Measurements from ENCODE around the gene GTPBP6.
"Not testable (repeated sequence)": the region's sequence is repeated elsewhere in the genome, so short reads cannot be mapped to it uniquely, and the experiment has no call there.

GTPBP6 gene

DNA sequence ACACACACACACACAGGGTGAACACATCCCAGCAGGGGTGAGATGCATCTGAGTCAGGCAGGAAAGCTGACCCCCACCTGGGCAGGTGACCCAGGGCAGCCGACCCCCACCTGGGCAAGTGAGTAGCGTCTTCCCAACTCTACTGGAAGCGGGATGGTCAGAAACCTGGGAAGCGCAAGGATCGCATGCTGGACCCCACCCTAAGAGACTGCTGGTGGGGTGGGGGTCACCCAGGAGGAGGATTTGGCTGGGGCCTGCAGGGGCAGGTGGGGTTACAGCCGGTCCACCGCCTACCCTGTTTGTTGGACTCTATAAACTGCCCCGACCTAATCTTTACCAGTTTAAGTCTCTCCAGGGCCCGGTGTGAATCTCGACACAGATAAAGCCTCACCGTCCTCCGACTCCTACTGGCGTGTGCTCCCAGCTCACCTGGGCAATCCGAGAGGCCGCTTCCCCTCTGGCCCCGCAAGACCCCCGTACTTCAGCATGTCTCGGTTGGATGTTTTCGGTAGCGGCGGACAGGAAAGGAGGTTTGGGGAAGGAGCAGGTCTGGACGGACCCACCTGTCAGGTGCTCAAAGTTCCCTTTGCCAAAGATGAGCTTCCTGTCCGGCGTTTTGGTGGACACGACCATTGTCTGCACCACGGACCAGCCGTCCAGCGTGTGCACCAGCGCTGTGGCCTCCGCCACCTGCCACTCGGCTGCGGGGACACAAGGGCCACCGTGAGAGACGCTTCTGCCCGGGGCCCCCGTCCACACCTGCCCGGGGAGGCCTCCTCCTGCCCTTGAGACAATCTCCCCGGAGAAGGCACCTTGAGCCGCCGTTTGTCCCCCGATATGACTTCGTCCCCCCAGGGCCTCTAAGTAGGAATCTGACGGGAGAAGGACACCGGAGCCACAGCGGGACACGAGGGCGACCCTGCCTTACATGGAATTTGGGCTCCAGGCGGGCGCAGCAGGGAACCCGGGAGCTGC lies 2.0 kb downstream of the GTPBP6 start:
- no peak for DNase-seq

DNA sequence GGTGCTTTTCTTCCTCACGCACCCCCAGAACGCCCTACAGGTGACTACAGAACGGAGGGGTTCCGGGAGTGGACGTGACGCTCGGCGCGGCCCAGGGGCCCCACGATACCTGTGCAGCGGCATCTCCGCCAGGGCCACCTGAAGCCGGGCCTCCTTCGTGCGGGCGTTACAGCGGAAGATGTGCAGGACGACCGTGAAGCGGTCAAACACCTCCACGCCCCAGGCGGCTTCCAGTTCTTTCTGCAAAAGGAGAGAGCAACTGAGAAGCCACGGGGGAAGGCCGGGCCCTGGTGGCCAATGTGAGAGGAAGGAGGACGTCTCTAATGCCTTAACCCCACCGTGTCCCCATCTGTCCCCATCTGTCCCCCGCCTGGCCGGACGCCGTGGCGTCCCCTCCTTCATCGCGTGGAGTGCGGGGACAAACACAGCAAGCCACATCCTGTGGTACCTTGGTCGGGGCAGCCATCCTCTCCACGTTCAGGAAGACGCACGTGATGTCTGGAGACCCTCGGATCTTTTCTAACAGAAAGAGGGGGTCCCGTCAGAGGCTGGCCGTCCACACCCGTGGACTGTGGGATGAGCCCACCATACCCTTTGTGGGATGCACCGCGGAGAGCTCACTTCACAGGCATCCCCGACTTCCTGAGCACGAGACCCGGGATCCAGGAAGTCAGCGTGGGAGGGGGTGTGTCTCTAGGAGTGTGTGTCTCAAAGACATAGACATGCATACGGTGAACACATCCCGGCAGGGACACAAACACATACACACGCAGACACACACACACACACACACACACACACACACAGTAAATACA lies 3.6 kb downstream of the GTPBP6 start:
- no peak for DNase-seq

GRCh38 chrX:314049-314448 lies 4.5 kb downstream of the GTPBP6 start:
- DNase-seq = no peak

GRCh38 chrX:313546-313945 lies 5.0 kb downstream of the GTPBP6 start:
- no peak for DNase-seq

GRCh38 chrX:312621-313331 lies 5.8 kb downstream of the GTPBP6 start:
- no peak for DNase-seq

DNA sequence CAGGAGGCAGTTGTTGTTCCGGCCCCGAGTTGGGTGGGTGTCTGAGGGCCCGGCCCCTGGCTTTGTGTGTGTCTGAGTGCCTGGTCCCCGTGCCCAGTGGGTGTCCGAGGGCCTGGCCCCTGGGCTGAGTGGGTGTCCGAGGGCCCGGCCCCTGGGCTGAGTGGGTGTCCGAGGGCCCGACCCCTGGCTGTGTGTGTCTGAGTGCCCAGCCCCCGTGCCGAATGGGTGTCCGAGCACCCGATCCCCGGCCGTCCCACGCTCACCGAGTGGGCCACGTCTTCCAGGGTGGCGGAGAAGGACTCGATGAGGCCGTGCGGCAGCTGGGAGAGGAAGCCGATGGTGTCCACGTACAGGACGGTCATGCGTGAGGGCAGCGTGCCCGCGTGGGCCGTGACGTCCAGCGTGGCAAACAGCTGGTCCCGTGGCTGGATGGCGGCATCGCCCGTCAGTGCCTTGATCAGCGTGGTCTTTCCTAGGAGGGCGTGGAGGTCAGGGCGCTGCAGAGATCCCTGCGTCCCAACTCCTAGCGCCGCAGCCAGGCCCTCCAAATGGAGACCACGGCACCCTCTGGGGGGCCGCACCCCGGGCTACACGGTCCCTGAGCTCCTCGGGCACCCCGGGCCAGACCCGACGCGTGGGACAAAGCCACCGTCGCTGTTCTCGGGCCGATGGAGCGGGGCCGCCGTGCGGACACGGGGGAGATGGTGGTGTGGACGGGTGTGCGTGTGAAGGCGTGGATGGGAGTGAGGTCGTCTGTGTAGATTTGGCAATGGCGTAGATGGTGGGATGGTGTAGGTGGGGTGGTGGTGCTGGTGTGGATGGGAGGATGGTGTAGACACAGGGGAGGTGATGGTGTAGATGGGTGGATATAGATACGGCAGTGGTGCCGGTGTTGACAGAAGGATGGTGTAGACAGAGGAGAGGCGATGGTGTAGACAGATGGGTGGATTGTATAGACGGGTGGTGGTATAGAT lies 7.2 kb downstream of the GTPBP6 start:
- no peak for DNase-seq

DNA sequence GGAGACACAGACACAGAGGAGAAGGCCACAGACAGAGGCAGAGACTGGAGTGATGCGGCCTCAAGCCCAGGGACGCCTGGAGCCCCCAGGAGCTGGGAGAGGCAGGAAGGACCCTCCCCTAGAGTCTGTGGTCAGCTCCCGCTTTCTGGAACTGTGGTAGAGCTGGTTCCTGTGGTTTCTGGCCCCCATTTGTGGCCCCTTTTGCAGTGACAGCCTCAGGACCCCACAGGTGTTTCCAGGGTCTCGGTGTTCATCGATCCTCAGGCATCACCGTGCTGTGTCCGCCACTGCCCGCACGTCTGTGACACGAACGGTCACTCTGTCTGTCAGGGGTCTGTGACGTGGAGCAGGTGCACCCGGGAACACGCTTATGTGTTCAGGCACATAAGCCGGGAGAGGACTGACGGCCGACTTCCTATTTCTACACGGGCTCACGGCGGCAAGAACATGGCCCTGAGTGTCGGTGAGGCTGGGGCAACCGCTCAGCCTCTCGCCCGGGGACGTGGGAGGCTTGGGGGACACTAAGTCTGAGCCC lies 7.9 kb downstream of the GTPBP6 start:
- no peak for DNase-seq

GRCh38 chrX:308821-309520 lies 9.6 kb downstream of the GTPBP6 start:
- no peak for DNase-seq

- DNase-seq = no peak
These were observed 11.1 kb downstream of the GTPBP6 start for GRCh38 chrX:307261-308111.

- not testable (repeated sequence) for DNase-seq
These were observed 11.9 kb downstream of the GTPBP6 start for GRCh38 chrX:306614-307251.

- not testable (repeated sequence) for DNase-seq
These were observed 12.6 kb downstream of the GTPBP6 start for GRCh38 chrX:305781-306613.

- DNase-seq = no peak
These were observed 15.6 kb downstream of the GTPBP6 start for GRCh38 chrX:302975-303374.

DNA sequence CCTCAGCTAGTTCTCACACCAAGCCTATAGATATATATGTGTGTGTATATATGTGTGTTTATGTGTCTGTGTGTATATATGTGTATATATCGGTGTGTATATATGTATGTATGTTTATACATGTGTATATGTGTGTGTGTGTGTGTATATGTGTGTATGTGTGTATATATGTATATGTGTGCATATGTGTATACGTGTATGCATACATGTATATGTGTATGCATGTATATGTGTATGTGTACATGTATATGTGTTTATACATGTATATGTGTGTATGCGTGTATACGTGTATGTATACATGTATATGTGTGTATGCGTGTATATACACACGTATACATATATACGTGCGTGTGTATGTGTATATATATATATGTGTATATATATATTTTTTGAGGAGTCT lies 18.3 kb downstream of the GTPBP6 start:
- no peak for DNase-seq

- no peak for DNase-seq
These were observed 19.6 kb downstream of the GTPBP6 start for GRCh38 chrX:298993-299392.

GRCh38 chrX:295136-295535 lies 23.5 kb downstream of the GTPBP6 start:
- no peak for DNase-seq

- DNase-seq = no peak
These were observed 25.4 kb downstream of the GTPBP6 start for GRCh38 chrX:292900-293897.

DNA sequence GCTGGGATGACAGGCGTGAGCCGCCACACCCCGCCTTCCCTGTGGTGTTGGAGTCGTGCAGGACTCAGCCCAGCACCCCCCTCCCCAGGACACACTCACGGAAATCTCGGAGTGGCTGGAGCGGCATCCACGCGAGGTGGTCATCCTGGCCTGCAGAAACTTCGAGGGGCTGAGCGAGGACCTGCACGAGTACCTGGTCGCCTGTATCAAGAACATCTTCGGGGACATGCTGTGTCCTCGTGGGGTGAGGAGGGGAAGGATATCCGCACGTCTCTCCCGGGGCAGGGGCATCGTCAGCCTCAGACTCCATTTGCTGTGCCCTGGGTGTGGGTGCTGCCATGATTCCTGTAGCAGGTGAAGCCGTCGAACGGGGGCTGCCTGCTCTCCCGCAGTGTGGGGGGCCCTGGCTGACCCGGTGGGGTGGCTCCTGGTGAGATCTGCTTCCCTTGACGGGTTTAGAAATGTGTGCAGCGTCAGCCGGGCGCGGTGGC lies 27.1 kb downstream of the GTPBP6 start:
- DNase-seq = no peak
